Activated T-cell treated with anti-CD3 and anti-CD28 coated beads, Interleukin-2, amount 50 U/mL, for 48 hours (primary cell): ENCODE measurements around the gene ALDH1A2.

Source experiments
- DNase-seq, 2 experiments: peaks; one replicate each; pipeline ENCODE4 v3.0.0-alpha.2; 2020

Gene ALDH1A2

DNA sequence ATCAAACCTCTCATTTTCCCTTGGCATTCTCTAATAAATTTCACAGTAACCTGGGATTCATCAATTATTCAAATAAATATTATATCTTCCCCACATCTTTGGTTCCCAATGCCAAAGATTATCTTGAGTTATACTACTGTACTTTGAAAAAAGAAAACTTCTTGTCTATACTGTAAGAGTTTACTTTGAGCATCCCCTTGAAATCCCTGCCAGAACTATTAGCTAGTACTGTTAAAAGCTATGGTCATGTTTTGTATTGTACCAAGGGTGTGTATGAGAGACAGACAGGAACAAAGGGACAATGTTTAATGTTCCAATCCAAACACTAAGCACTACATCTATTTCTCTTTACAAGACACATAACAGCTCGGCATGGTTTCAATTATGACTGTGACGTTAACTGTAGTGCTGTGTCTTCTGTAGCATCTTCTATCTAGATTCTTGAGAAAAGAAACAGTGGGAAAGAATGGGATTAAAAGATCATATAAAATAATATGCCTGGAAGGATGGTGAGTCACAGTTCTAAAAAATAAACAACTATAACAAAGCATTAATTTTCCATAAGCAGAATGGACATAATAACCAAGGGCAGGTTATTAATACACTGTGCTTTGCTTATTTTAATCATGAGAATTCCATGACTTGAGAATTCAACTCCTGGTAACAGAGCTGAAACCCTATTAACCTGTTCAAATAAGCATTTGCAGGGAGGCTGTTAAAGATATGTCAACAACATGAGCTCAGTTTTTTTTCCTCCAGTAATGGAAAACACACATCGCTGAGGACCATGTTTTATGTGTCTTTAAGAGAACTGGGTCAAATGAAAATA, 71.1 kb downstream of the ALDH1A2 start:
- no peak for DNase-seq

DNA sequence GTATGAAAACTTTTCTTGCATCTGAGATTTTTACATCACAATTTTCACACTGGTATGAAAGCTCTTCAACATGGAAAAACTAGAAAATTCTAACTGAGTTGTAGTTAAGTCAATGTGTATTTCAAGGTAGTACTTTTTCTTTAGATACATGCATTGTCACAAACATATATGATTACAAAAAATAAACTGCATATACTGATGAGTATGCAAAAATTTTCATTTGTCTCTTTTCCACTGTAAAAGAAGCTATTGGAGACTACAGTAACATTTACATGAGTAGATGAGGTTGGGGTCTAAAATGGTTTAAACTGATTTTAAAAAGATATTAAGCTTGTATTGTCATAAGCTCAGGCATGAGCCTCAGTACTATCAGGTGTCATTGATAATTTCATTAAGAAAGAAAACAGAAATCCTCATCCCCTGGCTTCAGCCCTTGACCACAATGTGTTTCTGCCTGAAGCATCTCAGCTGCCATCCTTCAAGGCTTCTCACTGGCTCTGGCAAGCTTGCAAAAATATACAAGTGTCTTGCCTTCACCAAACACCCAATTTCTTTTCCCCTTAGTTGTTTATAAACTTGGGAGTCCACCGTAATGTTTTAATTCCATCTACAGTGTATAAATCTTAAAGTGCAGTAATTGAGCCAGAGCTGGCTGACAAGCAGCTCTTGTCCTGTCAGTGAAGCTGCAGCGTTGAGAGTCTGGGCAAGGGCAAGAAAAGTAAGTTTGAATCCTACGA, 71.9 kb downstream of the ALDH1A2 start:
- DNase-seq, result no peak

DNA sequence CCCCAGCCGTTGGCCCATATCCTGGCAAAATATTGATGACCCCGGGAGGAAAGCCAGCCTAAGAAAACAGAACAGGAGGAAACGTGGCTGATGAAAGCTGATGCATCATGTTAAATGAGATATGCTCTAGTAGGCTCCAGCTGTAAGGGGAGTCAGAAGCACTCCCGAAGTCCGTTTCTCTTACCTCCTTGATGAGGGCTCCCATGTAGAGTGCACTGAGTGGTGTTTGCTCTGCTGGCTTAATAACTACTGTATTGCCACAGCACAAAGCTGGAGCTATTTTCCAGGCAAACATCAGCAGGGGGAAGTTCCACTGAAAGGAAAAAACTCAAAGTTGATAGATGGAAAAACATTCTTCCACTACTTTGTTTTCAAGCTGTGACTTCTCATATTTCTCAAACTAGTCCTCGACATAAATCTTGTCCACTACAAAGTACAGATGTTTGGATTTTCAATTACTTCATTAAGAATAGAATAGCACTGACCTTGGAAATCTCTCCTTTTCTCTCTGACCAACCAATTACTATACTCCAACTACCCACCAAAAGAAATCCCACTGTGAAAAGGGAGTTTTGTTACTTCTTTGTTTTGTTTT, 72.7 kb downstream of the ALDH1A2 start:
- DNase-seq, result no peak

DNA sequence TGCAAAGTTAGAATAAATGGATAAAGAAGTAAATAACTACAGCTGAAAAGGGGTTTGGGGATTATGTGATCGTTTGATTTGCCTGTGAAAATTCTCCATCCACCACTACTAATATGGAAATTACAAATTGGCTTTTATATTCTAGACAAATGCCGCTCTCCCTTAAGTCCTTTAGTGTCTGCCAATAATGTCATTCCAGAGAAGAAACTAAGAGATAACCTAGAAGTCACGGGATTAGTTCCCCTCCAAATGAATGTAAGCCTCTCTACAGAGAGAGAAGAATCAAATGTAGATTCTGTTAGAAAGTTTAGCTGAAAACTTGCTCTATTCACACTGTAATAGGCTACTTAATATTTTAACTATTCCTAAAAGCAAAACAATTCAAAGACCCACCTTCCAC, 92.0 kb downstream of the ALDH1A2 start:
- DNase-seq, result no peak

DNA sequence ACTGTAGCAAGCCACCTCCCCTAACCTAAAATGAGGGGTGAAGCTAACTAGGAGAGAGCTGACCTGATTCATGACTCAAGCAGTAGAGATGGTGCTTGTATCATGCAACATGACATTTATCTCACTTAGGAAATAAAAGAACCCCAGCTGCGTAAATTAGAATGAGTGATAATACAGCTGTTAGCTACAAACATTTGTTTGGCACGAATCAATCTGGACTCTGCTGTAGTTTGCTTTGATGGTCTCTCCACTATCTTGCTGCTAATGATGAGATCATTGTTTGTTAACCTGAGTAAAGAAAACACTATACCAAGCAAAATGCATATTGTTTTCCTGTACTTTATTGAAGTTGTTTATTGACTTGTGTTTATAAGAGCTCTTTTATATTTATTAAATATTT, 92.6 kb downstream of the ALDH1A2 start:
- no peak for DNase-seq

DNA sequence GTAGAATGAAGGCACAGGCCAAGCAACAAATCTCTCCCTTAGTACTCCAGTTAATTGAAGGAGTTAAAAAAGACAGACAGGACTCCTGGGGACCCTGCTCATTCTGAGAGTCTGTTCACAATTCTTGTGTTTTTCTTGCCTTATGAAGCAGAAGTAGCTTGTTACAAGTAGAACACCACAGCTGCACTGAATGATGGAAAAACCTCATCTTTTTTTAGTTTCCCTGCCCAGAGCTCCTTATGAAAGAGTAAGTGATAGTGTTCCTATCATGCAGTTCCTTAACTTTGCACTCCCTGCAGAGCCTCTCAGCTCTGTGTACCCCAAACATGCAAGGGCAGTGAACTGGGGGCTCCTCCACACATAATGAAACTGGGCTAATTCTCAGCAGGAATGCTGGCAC, 95.5 kb downstream of the ALDH1A2 start:
- DNase-seq, result no peak

DNA sequence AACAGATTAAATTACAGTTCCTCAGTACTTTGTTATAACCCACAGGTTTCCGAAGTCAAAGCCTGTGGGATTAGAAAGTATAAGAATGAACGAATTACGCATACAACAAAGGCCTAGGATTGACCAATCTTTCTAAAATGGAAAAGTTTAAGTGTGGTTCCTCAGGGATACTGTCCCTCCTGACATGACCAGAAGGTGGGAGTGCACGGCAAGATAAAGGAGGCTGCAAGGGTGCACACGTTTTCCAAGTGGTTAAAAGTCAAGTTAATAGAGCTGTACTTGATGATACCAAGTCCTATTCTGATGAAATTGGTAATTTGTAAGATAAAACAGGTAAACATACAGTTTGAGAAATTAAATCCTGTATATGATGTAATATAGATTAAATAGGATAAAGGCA, 96.2 kb downstream of the ALDH1A2 start:
- no peak for DNase-seq

DNA sequence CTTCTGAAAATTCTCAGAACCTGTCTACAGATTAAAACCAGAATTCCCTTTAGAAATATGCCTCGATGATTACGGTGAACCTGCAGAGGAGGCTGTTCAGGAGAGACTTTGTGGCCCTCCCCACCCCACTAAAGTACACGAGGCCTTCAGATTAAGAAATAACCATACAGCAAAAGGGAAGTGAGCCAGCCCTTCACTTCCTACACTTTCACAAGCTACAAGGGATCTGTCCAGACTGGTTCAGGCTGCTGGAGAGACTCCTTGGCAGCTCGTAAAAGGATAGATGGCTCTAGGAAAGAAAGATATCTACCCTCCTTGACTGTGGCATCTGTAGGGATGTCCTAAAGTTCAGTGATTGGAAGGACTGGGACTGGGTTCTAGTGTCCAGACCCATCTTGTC, 102.6 kb downstream of the ALDH1A2 start:
- DNase-seq, result no peak

DNA sequence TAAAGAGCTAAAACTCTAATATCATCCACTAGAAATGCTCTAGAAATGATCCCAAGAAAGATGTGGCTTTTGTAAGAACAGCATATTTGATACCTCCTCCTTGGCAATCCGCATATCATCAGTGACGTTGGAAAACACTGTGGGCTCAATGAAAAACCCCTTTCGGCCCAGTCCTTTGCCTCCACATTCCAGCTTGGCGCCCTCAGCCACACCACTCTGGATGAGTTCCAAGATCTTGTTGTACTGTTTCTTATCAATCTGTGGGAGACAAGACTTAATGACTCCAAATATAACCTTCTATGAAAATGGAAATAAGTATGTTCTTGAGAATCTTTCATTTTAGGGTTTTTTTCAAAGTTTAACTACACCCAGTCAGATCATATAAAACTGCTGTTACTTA, 103.6 kb downstream of the ALDH1A2 start:
- no peak for DNase-seq

DNA sequence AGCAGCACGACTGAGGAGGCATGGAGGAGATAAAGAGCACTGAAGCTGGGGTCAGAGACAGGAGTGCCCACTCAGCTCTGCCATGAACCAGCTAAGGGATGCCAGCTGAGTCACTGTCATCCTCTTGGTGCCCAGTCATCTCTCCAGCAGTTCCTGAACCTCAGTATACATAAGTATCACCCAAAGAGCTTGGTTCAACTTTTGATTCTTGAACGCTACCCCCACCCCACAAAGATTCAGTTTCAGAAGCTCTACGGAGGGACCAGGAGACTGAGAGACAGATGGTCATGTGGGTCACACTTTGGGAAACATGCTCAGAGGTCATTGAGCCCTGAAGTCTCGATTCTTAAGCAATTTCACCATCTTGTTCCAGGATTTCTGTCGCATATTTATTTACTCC, 108.4 kb downstream of the ALDH1A2 start:
- no peak for DNase-seq

DNA sequence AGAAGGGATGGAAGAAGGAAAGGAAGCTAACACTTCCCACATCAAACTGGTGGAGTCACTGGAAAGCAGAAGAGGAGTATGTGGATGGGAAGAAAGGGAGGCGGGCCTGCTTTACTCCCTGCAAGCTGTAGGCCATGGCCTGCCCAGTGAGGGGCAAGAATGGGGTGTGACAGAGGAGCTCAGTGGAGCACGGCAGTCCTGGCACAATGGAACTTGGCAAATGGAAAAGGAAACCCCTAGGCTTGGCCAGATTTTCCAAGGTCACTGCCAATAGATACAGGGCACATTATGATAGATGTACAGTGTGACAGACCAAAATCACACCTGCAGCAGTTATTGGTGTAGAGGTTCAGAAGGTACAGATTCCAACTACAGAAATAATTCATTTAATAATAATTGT, 111.6 kb downstream of the ALDH1A2 start:
- DNase-seq, result no peak

DNA sequence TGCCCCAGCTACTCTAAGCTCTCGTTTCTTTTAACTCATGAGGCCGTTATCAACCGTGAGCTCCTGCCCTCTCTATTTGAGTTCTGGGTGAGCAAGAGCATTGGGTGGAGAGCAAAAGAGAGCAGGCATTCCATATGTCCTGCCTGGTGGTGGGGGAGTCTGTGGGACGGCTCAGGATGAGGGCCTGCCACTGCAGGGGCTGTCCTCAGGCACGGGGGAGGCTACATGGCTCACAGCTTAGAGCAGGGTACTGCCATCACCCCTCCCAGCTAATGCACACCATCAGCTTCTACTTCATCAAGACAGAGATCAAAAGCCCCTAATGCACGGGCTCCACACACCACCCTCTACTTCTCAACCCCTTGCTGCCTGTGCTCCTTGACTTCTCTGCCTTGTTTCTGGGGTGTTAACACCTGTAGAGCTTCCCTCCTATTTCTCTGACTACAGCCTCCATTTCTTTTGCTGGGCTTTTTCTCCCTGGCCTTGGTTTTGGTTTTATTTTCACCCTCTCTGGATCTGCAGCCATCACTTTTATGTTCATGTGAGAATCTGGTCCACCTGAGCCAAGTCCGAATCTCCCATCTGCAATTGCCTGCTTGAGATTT, 114.1 kb downstream of the ALDH1A2 start:
- DNase-seq, result no peak

DNA sequence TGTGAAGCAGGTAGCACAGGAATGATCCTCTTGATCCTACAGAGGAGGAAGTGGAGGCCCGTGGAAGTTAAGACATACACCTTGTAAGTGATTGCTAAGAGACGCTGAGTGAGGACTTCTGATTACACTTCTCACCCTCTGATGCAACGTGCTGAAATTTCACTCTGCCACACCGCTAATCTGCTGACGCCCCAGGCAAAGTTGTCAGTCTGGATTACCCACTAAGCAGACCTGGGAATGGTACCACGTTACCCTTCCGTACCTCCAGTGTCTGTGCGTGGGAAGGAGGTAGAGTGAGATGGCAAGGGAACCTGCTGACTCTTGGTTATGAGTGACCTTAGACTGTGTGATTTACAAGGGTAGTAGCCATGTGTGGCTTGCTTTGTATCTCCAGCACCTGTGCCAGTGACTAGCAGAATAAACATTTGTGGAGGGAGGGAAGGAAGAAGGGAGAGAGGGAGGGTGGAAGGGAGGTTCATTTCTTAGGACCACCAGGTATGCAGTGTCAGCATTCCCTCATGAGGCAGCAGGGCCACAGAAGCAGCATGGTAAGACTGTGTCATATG, 115.0 kb downstream of the ALDH1A2 start:
- no peak for DNase-seq

DNA sequence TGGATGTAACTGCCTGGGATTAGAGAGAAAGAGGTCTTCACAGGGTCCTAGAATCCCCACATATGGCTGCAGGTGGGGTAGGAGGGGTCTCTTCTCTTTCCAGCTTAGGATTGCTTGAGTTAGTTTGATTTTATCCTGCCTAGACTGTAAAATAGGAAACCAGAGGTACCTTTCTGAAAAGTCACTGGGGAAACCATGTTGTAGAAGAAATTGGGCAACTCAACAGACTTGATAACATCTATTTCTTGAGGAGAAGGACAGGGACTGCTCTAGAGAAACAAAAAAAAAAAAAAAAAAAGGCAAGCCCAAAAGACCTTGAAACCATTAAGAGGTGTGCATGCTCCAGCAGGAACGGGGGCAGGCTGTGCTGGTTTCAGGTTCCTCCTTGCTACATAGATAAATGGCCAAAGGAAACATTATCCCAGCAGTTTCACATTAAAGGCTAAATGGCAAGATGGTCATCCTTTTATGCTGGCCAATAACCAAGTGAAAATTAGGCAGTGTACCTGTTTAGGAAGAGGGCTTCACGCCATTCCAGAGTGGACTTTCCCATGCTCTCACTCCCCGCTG, 116.1 kb downstream of the ALDH1A2 start:
- no peak for DNase-seq

DNA sequence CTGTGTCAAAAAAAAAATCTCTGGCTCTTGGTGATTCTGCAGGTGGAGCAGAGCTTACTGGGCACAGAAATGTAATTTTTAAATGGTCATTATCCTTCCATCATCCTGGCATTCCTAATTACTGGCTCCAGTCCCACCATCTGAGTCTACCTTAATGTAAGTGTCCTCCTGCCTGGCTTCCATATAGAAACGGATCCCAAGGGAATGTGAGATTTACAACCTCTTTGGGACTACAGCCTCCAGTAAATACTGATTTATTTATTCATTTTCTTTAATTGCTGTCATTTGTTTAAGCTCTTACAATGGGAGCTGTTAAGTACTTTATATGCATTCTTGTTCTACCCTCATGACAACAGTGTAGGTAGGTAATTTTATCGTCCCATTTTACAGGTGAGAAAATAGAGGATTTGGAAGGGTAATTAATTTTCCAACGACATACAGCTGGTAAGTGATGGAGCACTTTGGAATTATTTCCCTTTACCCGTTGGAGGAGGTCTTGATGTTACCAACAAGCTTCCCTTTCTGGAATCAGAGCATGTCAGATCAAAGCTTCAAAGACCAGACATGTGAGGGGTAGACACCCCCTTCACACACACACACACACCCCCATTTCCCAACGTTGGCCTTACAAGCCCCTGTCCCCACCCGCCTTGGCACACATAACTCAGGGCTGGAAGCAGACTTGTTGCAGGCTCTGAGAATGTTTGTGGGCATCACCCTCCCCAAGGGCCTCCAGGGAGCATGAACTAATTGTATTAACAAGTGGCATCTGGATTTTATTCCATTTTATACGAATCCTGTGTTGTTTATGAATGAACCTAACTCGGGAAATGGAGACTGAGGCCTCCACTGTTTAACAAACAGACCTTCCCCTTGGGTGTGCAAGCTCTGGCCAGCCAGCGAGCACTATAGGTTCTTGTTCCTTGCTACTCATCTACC, 116.9 kb downstream of the ALDH1A2 start:
- no peak for DNase-seq

DNA sequence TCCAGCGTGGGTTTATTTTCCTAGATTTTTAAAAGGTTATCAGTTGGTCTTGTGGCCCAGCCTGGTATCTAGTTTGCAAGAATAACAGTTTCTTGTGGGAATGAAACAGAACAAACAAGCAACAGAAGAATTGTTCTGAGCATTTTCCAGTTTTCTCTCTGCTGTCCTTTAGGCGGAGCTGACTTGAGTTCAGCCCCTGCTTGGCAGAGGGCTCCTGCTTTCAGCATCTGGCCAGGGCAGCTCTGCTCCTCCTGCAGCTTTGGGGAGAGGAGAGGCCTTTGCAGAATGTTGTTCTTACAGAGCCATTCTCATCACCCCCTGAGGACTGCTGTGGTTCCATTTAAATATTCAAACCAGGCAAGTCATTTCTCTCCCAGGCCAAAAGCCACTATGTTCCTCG, 117.7 kb downstream of the ALDH1A2 start:
- no peak for DNase-seq

DNA sequence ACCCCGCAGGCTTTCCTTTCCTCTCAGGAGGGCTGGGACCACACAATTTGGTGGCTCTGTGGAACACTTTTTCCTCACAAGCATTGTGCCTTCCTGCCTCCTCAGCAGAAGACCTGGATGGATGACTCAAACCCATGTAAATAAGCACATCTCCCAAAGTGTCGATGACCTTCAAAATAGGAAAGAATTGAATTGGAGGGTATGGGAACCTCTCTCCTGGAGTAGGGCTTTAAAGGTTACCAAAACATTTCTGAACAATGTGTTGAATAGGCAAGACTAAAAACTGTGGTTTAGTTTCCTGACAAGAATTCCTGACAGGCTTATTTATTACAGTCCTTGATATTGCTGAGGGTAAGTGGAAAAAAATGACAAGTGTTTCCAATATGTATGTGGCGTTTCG, 118.2 kb downstream of the ALDH1A2 start:
- DNase-seq, result no peak

DNA sequence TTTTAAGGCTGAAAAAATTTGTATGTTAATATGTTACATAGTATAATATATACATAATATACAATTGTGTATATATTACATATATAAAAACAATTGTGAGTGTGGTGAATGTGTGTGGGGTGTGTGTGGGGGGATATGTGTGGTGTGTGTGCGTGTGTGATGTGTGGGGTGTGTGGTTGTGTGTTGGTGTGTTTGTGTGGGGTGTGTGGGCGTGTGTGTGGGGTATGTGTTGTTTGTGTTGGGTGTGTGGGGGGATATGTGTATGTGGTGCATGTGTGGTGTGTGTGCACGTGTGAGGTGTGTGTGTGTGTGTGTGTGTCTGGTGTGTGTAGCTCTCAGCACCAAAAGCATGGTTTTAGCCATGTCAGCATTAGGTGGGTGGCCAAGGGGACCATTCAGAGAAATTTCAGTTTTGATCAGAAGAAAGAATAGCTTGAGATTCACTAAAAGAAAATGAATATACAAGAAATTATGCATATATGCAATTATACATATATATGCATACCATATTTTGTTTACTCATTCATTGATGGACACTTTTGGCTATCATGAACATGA, 118.9 kb downstream of the ALDH1A2 start:
- no peak for DNase-seq

DNA sequence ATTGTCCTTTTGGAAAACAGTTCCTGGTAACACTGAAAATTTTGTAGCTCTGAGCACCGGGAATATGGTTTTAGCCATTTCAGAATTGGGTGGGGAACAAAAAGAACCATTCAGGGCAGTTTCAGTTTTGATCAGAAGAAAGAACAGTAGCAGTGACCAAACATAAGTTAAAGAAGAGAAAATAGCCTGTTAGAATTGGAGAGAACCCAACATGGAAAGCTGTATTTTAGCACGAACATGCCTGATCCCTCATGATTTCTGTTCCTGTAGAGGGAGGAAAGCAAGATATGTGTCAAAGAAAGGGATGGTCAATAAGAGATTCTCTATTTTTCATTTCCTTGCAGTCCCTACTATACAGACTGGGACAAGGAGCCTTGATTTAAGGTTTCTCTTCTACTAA, 119.9 kb downstream of the ALDH1A2 start:
- DNase-seq, result no peak

DNA sequence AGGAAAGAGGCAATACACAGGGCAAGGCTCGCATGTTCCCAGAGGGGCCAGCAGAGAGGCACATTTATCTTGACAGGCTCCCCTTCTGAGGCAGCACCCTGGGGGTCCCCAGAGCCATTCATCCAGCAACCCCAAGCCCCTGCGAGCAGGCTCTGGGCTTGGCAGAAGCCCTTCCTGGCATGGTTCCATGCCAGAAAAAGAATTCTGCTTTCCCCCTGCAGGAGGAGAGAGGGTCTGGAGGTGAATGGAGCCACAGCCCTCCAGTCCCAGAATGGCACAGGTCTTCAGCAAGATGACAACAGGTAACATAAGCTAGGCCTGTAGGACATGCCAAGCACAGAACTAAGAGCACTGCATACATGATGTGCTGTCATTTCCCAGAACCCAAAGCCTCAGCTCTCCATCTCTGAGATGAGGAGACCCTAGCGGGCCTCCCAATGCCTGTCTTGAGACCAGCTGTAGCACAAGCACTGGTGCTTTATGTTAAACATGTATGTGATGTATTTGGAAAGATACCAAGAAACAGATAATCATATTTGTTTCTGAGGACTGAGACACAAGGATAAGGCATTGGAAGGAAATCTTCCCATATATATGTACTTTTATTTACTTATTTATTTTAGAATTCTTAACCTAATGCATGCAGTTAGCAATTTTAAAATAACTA, 121.6 kb downstream of the ALDH1A2 start:
- DNase-seq, result no peak

DNA sequence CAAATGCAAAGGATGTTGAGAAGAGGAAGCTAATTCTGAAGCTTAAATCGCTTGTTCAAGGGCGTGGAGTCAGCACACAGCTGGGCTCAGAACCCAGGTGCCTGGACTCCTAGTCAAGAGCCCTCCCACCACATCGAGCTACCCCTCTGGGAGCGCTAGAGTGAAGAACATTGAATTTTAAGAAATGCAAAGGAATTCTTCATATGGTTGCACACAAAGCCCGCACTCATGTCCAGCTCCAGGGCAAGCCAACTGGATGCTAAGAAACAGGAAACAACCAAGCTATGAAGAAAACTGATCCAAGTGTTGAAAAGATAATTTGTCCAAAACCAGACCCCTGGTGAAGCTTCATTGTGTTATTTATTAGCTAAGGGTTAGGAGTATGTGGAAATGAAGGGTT, 122.3 kb downstream of the ALDH1A2 start:
- DNase-seq, result no peak
